Smooth muscle cell (in vitro differentiated cells): Measurements from ENCODE around the gene SLC7A1. TPM values are rescaled to one million over a fixed set of nuclear protein-coding genes. Genes with fewer than 3 reads are reported as not detected.

Experiments
- DNase-seq: peaks from one replicate; lab custom pipeline; 2025; ENCODE audit not compliant: unreplicated experiment; lab: John Stamatoyannopoulos, UW
- H2AFZ ChIP-seq: fragments of 200-600 bp; sonication (generic); 2 replicates; pipeline ENCODE4 v1.6.0; 2016; ENCODE audit warnings: antibody characterized with exemption, low read depth, mild to moderate bottlenecking
- H3F3A ChIP-seq: fragments of 200-600 bp; sonication (generic); 2 replicates; pipeline ENCODE4 v1.6.0; 2017; ENCODE audit warnings: antibody characterized with exemption, low read depth
- H3K27ac ChIP-seq: fragments of 200-600 bp; sonication (generic); 2 replicates; pipeline ENCODE4 v1.5.1; 2016; ENCODE audit warnings: low read depth, mild to moderate bottlenecking
- H3K27me3 ChIP-seq: fragments of 200-600 bp; sonication (generic); 2 replicates; pipeline ENCODE4 v1.6.1; 2016; ENCODE audit warnings: low read depth, mild to moderate bottlenecking
- H3K36me3 ChIP-seq: fragments of 200-600 bp; sonication (generic); 2 replicates; pipeline ENCODE4 v1.5.1; 2016; ENCODE audit warnings: low read depth
- H3K4me1 ChIP-seq: fragments of 200-600 bp; sonication (generic); 2 replicates; pipeline ENCODE4 v1.5.1; 2016; ENCODE audit warnings: low read depth
- H3K4me2 ChIP-seq: fragments of 200-600 bp; sonication (generic); 2 replicates; pipeline ENCODE4 v1.6.0; 2016; ENCODE audit warnings: mild to moderate bottlenecking
- H3K4me3 ChIP-seq: fragments of 200-600 bp; sonication (generic); 2 replicates; pipeline ENCODE4 v1.5.1; 2016; ENCODE audit warnings: mild to moderate bottlenecking
- H3K79me2 ChIP-seq: fragments of 200-600 bp; sonication (generic); 2 replicates; pipeline ENCODE4 v1.6.0; 2016; ENCODE audit warnings: low read depth, mild to moderate bottlenecking
- H3K9ac ChIP-seq: fragments of 200-600 bp; sonication (generic); 2 replicates; pipeline ENCODE4 v1.6.0; 2016; ENCODE audit warnings: low read depth
- H3K9me3 ChIP-seq: fragments of 200-600 bp; sonication (generic); replicated peaks from 2 replicates; pipeline ENCODE4 v1.5.1; 2016; ENCODE audit warnings: low read depth
- H4K20me1 ChIP-seq: fragments of 200-600 bp; sonication (generic); 2 replicates; pipeline ENCODE4 v1.6.0; 2016; ENCODE audit warnings: low read depth
- CTCF ChIP-seq: fragments of 200-600 bp; sonication (generic); IDR thresholded peaks from 2 replicates; pipeline ENCODE4 v1.5.1; 2017; ENCODE audit warnings: borderline replicate concordance, mild to moderate bottlenecking, antibody characterized with exemption; ENCODE audit not compliant: insufficient read depth, poor library complexity, severe bottlenecking
- WGBS: methylation state at CpG from one replicate; pipeline ENCODE4 v1.1.7; 2016; ENCODE audit warnings: low lambda C conversion rate; 5-methylcytosine and 5-hydroxymethylcytosine counted together
- polyA plus RNA-seq: library from polyadenylated mRNA; unstranded; fragments of >200 nt; fragmentation: Nextera tagmentation; extraction: Ambion mirVana; gene quantifications from 2 replicates; pipeline ENCODE4 v1.2.1, GENCODE V29; 2016
- total RNA-seq: library from RNA; depleted of rRNA; stranded (reverse); fragments of >200 nt; gene quantifications from 2 replicates; pipeline ENCODE4 v1.2.3, GENCODE V29; 2014

SLC7A1 gene
- total and polyA plus RNA-seq, 2 experiments from 2014 or later = 7.9 to 36.6 TPM

- no peaks in the 10 kb centered on the region for H3K27me3 ChIP-seq
- H3K9ac ChIP-seq = no peak overlapping the region
- DNase-seq = no peak
- H3K4me1 ChIP-seq = no peaks in the 10 kb centered on the region
- peaks cover 77% of the 10 kb centered on the region for H4K20me1 ChIP-seq
- WGBS = 87% methylated on average over 5 of the region's 5 CpGs
- no peaks in the 10 kb centered on the region for H3K9me3 ChIP-seq
- H3K36me3 ChIP-seq = no peaks in the 10 kb centered on the region
- TF ChIP-seq CTCF = no peak
- H3K27ac ChIP-seq = peak overlapping the region; percentile 5
- no peaks in the 10 kb centered on the region for H3F3A ChIP-seq
- no peak overlapping the region for H3K4me2 ChIP-seq
- H3K4me3 ChIP-seq = no peak overlapping the region
- no peak overlapping the region for H2AFZ ChIP-seq
- H3K79me2 ChIP-seq = peaks cover 48% of the 10 kb centered on the region
Observed at GRCh38 chr13:29540799-29541198, 54.7 kb downstream of the SLC7A1 start.

GRCh38 chr13:29540334-29540733 is 55.2 kb downstream of the SLC7A1 start:
- Histone ChIP-seq H2AFZ (no peak overlapping the region), H3K4me2 (no peak overlapping the region), H3K79me2 (peaks cover 43% of the 10 kb centered on the region), H3K27me3 (no peaks in the 10 kb centered on the region), H3F3A (no peaks in the 10 kb centered on the region), H3K9ac (no peak overlapping the region), H4K20me1 (peaks cover 72% of the 10 kb centered on the region), H3K27ac (peak overlapping the region; percentile 5), H3K4me1 (no peaks in the 10 kb centered on the region), H3K9me3 (no peaks in the 10 kb centered on the region), H3K4me3 (no peak overlapping the region), H3K36me3 (no peaks in the 10 kb centered on the region)
- no peak for DNase-seq
- 60% methylated on average over 5 of the region's 5 CpGs for WGBS
- no peak for TF ChIP-seq CTCF

- Histone ChIP-seq H3K27ac (peak overlapping the region; percentile 5), H3F3A (no peaks in the 10 kb centered on the region), H3K4me2 (no peak overlapping the region), H3K9me3 (no peaks in the 10 kb centered on the region), H3K9ac (no peak overlapping the region), H3K4me1 (no peaks in the 10 kb centered on the region), H3K4me3 (no peak overlapping the region), H4K20me1 (peaks cover 68% of the 10 kb centered on the region), H3K36me3 (no peaks in the 10 kb centered on the region), H2AFZ (no peak overlapping the region), H3K79me2 (peaks cover 39% of the 10 kb centered on the region), H3K27me3 (no peaks in the 10 kb centered on the region)
- no peak for TF ChIP-seq CTCF
- 78% methylated on average over 2 of the region's 2 CpGs for WGBS
- DNase-seq = no peak
Observed at GRCh38 chr13:29539856-29540255, 55.6 kb downstream of the SLC7A1 start.

GRCh38 chr13:29538652-29539040 is 56.8 kb downstream of the SLC7A1 start:
- 73% methylated on average over 6 of the region's 6 CpGs for WGBS
- Histone ChIP-seq H3F3A (no peaks in the 10 kb centered on the region), H3K36me3 (no peaks in the 10 kb centered on the region), H3K4me2 (no peak overlapping the region), H3K27me3 (no peaks in the 10 kb centered on the region), H4K20me1 (peaks cover 56% of the 10 kb centered on the region), H3K9ac (no peak overlapping the region), H3K9me3 (no peaks in the 10 kb centered on the region), H2AFZ (no peak overlapping the region), H3K79me2 (peaks cover 28% of the 10 kb centered on the region), H3K27ac (no peak overlapping the region), H3K4me1 (no peaks in the 10 kb centered on the region), H3K4me3 (no peak overlapping the region)
- TF ChIP-seq CTCF = no peak
- no peak for DNase-seq
